Subcutaneous adipose tissue (tissue), 4 donors: ENCODE data around the gene CAPN5. TPM values are rescaled to one million over a fixed set of nuclear protein-coding genes. Genes with fewer than 3 reads are reported as not detected.

ENCODE experiments used
- total RNA-seq, 4 donors: library from RNA; depleted of rRNA; stranded (reverse); fragments of >200 nt; gene quantifications; one replicate each; pipeline ENCODE4 v1.1.0, GENCODE V29; 2016
- TF ChIP-seq, protein P1 (sequence below): fragments of 450-650 bp; IDR thresholded peaks from one replicate; pipeline ENCODE4 v1.5.1; 2016; ENCODE audit warnings: low read depth, mild to moderate bottlenecking, control low read depth, antibody characterized with exemption, moderate library complexity

The CAPN5 gene
- total RNA-seq, 4 donors from 2014 or later: 2.4 to 10.5 (median 3.3) TPM

DNA sequence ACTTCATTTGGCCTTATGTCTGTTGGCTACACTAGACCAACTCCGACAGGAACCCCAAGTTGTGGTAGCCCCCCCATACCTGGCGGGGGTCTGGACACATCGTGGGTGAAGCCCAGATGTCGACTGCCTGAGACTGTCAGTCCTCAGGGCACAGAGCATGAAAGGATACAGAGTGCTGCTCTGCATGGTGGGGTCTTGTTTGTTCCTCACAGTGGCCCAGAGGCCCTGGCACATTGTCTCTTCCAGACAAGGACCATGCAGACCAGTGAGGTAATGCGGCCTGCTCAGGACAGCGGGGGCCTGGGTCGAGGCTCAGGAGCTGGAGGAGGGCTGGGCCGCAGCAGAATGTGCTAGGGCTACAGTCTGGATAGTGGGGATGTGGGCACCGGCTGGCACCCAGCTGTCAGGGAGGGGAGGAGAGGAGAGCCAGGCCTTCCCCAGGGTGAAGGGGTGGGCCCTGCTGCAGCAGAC, 14.6 kb downstream of the CAPN5 start:
- TF ChIP-seq, protein P1, sequence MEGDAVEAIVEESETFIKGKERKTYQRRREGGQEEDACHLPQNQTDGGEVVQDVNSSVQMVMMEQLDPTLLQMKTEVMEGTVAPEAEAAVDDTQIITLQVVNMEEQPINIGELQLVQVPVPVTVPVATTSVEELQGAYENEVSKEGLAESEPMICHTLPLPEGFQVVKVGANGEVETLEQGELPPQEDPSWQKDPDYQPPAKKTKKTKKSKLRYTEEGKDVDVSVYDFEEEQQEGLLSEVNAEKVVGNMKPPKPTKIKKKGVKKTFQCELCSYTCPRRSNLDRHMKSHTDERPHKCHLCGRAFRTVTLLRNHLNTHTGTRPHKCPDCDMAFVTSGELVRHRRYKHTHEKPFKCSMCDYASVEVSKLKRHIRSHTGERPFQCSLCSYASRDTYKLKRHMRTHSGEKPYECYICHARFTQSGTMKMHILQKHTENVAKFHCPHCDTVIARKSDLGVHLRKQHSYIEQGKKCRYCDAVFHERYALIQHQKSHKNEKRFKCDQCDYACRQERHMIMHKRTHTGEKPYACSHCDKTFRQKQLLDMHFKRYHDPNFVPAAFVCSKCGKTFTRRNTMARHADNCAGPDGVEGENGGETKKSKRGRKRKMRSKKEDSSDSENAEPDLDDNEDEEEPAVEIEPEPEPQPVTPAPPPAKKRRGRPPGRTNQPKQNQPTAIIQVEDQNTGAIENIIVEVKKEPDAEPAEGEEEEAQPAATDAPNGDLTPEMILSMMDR: no peak

GRCh38 chr11:77081976-77082836, 15.4 kb downstream of the CAPN5 start:
- TF ChIP-seq, protein P1: no peak

DNA sequence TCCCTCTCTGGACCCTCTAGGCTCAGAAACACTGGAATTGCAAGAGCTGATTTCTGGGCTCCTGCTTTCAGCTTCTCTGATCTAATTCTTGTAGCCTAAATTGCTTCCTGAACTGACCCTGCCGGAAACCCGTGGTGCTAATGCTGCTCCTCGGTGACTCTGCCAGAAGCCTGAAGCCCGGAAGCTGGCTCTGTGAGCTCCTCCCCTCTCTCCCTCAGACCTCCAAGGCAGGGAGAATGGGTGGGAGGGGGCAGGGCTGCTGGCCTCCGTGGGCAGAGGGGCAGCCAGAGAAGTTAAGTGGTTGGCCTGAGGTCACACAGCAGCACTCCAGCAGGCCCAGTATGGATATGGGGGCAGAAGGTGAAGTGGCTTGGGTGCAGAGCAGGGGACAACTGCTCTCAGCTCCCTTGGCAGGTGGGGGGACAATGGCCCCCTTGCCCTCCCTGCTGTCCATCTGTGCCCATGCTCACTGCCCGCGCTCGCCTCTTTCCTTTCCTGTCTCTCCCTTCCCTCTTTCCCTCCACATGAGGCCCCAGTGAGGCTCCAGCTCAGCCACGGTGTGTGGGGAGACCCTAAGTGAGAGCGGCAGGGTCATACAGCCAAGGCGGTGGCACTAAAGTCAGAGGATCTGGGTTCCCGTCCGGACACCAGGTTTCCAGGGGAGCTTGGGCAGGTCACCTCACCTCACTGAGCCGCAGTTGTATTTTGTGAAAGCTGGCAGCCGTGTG, 16.2 kb downstream of the CAPN5 start:
- TF ChIP-seq, protein P1: no peak

DNA sequence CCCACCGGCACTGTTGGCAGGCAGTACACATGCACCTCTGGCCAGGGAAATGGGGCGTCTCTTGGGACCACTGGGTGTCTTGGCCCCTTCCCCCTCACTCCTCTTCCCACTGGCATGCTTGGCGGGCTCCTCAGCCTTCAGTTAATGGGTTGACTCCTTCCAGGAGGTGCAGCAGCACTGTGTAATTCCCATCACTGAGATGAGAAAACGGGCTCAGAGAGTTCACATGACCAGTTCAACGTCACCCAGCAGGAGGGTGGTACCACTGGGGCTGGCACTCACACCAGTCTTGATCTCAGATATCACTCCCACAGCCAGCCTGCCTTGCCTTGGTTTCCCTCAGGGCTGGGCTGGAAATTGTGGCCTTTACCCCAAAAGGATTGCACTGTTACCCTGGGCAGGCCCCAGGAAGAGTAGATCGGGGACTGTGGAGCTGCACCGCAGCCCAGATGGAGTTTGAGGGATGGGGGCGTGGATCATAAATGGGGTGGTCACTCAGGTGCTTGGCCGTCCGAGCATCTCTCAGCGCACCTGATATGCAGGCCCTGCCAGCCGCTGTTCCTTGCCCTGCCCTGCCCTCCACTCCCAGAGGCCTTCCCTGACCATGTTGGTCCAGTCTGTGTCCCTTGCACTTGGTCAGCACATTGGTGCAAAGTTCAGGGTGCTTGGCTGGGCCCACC, 16.9 kb downstream of the CAPN5 start:
- TF ChIP-seq, protein P1: no peak

- TF ChIP-seq, protein P1: no peak
These were observed 17.9 kb downstream of the CAPN5 start for GRCh38 chr11:77084581-77085191.

GRCh38 chr11:77085652-77086051, 18.9 kb downstream of the CAPN5 start:
- TF ChIP-seq, protein P1: no peak
